SK-N-MC (cell line): ENCODE data around the gene FBLN1.

Experiments used
- EZH2 ChIP-seq: fragments of 200-600 bp; sonication (generic); IDR thresholded peaks from one replicate; pipeline ENCODE4 v1.6.1; 2017; ENCODE audit warnings: antibody characterized with exemption
- FOXP2 ChIP-seq: optimal IDR thresholded peaks from 2 replicates; pipeline ENCODE3; 2011; ENCODE audit warnings: mild to moderate bottlenecking, moderate library complexity; ENCODE audit not compliant: insufficient read depth; ENCODE audit errors: extremely low read length, control extremely low read depth
- POLR2AphosphoS5 ChIP-seq: IDR thresholded peaks from 2 replicates; pipeline ENCODE4 v1.6.1; 2012; ENCODE audit warnings: mild to moderate bottlenecking, low read depth, low read length, borderline replicate concordance

DNA sequence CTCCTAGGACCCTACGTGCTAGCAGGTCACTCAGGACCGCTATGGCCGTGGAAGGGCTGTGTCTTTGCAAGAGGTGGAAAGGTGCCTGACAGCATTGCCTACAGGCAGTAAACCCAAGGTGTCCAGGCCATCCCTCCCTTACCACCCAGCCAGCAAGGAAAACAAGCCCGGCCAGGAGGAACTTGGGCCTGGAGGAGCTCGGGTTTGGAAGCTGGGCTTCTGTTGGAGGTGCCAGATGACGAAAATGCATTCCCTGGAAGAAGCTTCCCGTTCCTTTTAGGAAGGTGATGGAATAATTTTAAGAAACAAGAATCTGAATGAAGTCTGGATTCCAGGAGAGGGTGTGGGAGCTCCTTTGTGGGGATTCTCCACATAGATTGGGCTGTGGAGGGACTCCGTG, 23.6 kb downstream of the FBLN1 start:
- TF ChIP-seq EZH2 (no peak), POLR2AphosphoS5 (no peak), FOXP2 (no peak)
